Calu3 (cell line): ENCODE measurements around the gene KLHL29. TPM values are rescaled to one million over a fixed set of nuclear protein-coding genes. Genes with fewer than 3 reads are reported as not detected.

ENCODE experiments used
- BruUV-seq: library from RNA; stranded (reverse); fragments of 400-500 nt; replicated peaks from 2 replicates; lab custom pipeline; 2021; lab: Mats Ljungman, UMichigan
- CTCF ChIA-PET: fragments of 300-600 bp; sonication (Branson Sonifier 250); formaldehyde crosslinking; loops from one replicate; lab custom pipeline; 2022; ENCODE audit warnings: antibody characterized with exemption; lab: Charles Lee
- DNase-seq: peaks from one replicate; pipeline ENCODE4 v3.0.0; 2022
- H3K27ac Mint-ChIP-seq: one replicate; pipeline ENCODE4 v1.8.0; 2022; ENCODE audit warnings: mixed read lengths; ENCODE audit not compliant: unreplicated experiment
- H3K27me3 Mint-ChIP-seq: one replicate; pipeline ENCODE4 v1.8.0; 2022; ENCODE audit warnings: mixed read lengths; ENCODE audit not compliant: unreplicated experiment
- H3K36me3 Mint-ChIP-seq: one replicate; pipeline ENCODE4 v1.8.0; 2022; ENCODE audit warnings: mild to moderate bottlenecking, moderate library complexity, mixed read lengths; ENCODE audit not compliant: insufficient read depth, unreplicated experiment
- H3K4me1 Mint-ChIP-seq: one replicate; pipeline ENCODE4 v1.8.0; 2022; ENCODE audit warnings: mild to moderate bottlenecking, low read depth, mixed read lengths; ENCODE audit not compliant: unreplicated experiment
- H3K4me3 Mint-ChIP-seq: one replicate; pipeline ENCODE4 v1.8.0; 2022; ENCODE audit warnings: mild to moderate bottlenecking, low read depth, moderate library complexity, mixed read lengths; ENCODE audit not compliant: unreplicated experiment
- H3K9me3 Mint-ChIP-seq: one replicate; pipeline ENCODE4 v1.8.0; 2022; ENCODE audit warnings: low read depth, mixed read lengths; ENCODE audit not compliant: unreplicated experiment
- intact Hi-C: fragments of 100-400 bp; cut with micrococcal nuclease; formaldehyde crosslinking; loops from one replicate; pipeline ENCODE4 v1.10.0; 2022; ENCODE audit not compliant: unreplicated experiment
- total RNA-seq: library from RNA; stranded (reverse); gene quantifications from 2 replicates; pipeline ENCODE4 v1.2.3, GENCODE V29; 2022
- TF ChIP-seq, protein P1 (sequence below): fragments of 200-600 bp; IDR thresholded peaks from one replicate; pipeline ENCODE4 v1.8.0; 2022; ENCODE audit warnings: antibody characterized with exemption; ENCODE audit not compliant: unreplicated experiment

Gene KLHL29
- total RNA-seq, 1 experiment from 2014 or later, result 11.9 TPM

DNA sequence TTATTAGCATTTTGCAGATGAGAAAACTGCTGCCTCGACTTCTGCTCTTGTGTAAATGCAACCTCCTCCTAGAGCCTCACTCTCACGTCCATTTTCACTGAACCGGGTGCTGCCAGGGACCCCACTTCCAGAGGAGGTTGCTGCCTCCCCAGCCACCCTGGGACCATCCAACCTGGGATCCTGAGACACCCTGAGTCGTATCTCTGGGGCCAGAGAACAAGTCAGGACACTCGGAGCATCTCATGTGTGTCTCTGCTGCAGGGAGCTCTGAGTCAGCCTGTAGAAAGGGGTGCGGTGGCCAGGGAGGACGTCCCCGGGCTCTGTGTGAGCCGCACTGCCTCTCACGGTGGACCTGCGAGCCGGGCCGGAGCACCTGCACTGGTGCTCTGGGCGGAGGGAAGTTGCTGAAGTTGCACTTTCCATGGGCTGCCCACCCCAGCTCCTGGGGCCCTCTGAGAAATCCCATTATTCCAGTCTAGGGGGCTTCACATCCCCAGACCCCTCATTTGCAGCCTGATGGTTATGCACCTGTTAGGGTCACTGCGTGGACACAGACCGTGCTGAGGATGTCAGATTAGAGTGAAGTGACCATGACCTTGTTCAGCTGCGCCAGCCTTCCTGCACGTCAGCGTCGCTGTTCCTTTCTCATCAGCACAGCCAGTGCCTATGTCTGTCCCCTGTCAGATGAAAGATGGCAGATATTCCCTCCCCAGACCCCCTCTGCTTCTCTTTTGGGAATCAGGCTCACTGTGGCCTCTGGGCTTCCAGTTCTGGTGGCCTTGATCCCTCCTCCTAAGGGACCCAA is 230.4 kb downstream of the KLHL29 start:
- Mint-ChIP-seq H3K4me1 (no peaks in the 10 kb centered on the region), H3K27ac (no peak overlapping the region), H3K4me3 (no peak overlapping the region), H3K27me3 (no peaks in the 10 kb centered on the region), H3K9me3 (peaks cover 4% of the 10 kb centered on the region), H3K36me3 (no peaks in the 10 kb centered on the region)
- no peak for DNase-seq
- TF ChIP-seq, protein P1, sequence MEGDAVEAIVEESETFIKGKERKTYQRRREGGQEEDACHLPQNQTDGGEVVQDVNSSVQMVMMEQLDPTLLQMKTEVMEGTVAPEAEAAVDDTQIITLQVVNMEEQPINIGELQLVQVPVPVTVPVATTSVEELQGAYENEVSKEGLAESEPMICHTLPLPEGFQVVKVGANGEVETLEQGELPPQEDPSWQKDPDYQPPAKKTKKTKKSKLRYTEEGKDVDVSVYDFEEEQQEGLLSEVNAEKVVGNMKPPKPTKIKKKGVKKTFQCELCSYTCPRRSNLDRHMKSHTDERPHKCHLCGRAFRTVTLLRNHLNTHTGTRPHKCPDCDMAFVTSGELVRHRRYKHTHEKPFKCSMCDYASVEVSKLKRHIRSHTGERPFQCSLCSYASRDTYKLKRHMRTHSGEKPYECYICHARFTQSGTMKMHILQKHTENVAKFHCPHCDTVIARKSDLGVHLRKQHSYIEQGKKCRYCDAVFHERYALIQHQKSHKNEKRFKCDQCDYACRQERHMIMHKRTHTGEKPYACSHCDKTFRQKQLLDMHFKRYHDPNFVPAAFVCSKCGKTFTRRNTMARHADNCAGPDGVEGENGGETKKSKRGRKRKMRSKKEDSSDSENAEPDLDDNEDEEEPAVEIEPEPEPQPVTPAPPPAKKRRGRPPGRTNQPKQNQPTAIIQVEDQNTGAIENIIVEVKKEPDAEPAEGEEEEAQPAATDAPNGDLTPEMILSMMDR, result no peak
- CTCF ChIA-PET, result interaction anchor here (0.6 kb wide), 1 partner anchor 18 kb away, joined by 3 read pairs; no protein-coding TSS in a partner anchor
- no TSS peak for BruUV-seq
- intact Hi-C loops, result no loop called here

DNA sequence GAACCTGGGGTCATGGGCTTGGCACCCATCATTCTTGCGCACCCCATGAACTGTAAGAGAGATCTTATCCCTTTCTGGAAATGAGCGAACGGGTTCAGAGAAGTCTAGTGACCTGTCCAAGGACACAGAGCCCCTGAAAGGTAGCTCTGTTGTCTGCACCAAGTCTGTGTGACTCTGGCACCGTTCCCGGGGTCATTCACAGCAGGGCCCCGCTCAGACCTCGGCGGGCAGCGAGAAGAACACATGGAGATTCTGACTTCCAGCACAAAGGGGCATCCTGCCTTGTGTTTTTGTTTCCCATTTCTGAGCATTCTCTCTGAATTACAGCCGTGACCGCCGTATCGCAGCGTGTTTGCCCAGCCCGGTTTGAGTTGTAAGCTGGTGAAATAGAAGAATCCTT is 231.7 kb downstream of the KLHL29 start:
- CTCF ChIA-PET, result no interaction called here
- no peak for DNase-seq
- H3K27me3 Mint-ChIP-seq, result no peaks in the 10 kb centered on the region
- no peak overlapping the region for H3K27ac Mint-ChIP-seq
- TF ChIP-seq, protein P1, result no peak
- intact Hi-C loops, result no loop called here
- no peak overlapping the region for H3K4me3 Mint-ChIP-seq
- H3K9me3 Mint-ChIP-seq, result peaks cover 4% of the 10 kb centered on the region
- no peaks in the 10 kb centered on the region for H3K4me1 Mint-ChIP-seq
- no peaks in the 10 kb centered on the region for H3K36me3 Mint-ChIP-seq
- BruUV-seq, result no TSS peak

DNA sequence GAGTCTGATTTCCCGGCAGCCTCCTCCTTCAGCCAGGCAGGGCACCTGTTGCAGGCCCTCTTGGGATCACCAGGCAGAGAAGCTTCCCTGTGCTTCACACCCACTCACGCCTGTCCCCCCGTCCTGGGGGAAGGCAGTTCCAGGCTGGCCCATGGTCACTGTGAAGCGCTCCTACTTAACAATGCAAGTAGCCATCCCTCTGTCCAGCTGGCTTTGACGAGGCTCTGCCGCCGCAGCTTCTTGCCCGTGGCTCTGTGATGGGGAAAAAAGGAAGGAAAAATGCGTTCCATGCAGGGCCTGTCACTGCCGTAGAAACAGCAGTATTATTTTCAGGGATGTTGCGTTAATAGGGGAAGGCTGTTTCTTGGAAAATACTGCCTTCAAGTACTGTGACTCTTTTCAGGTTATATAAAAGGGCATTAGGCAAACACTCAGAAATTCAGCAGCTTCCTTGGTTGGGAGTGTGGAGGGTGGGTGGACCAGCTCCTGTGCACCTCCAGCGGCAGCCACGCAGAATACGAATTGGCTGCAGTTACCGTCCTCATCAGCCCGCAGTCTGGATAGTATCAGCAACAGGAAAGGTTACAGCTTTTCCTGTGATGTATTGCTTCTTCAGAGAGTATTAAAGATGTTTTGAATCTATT is 232.3 kb downstream of the KLHL29 start:
- Mint-ChIP-seq H3K36me3 (no peaks in the 10 kb centered on the region), H3K27ac (no peak overlapping the region), H3K4me3 (no peak overlapping the region), H3K9me3 (no peaks in the 10 kb centered on the region), H3K27me3 (no peaks in the 10 kb centered on the region), H3K4me1 (no peaks in the 10 kb centered on the region)
- DNase-seq, result no peak
- intact Hi-C loops, result no loop called here
- BruUV-seq, result no TSS peak
- TF ChIP-seq, protein P1, result no peak
- CTCF ChIA-PET, result no interaction called here

DNA sequence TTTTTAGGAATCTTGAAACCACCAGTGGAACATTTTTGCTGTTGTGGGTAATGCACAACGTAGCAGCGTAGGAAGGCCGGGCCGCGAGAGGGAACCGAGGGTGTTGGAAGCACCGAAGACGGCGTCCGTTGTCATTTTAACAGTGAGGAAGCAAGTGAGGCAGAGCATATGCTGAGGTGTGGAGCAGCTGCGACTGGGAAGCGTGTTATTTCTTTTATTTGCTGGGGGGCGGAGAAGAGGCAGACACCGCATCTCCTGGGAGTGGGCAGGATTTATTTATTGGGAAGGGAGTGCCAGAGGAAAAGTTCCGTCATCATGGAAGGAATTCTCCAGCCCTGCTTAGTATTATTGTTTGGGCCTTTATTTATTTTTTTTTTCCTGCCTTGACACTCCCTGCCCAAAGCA is 232.8 kb downstream of the KLHL29 start:
- TF ChIP-seq, protein P1, result no peak
- Mint-ChIP-seq H3K4me1 (no peaks in the 10 kb centered on the region), H3K27me3 (no peaks in the 10 kb centered on the region), H3K9me3 (no peaks in the 10 kb centered on the region), H3K27ac (no peak overlapping the region), H3K36me3 (no peaks in the 10 kb centered on the region), H3K4me3 (no peak overlapping the region)
- no TSS peak for BruUV-seq
- intact Hi-C loops, result no loop called here
- CTCF ChIA-PET, result no interaction called here
- DNase-seq, result no peak
